Activated CD8-positive, alpha-beta T cell treated with anti-CD3 and anti-CD28 coated beads, Interleukin-2, amount 10 ng/mL, durations not matched to agents 7 days and 5 days (primary cell): ENCODE measurements around the gene CHAF1A. TPM values are rescaled to one million over a fixed set of nuclear protein-coding genes. Genes with fewer than 3 reads are reported as not detected.

Source experiments
- ATAC-seq: fragments of 150-1000 bp; cut with Tn5 transposase; one replicate; pipeline ENCODE4 v1.10.0; 2021; ENCODE audit warnings: moderate library complexity
- CTCF ChIA-PET: fragments of 350-600 bp; sonication (Branson Sonifier 250); formaldehyde crosslinking; loops from one replicate; lab custom pipeline; 2021; ENCODE audit warnings: antibody characterized with exemption; lab: Charles Lee
- POLR2A ChIA-PET: fragments of 350-600 bp; sonication (Branson Sonifier 250); formaldehyde crosslinking; loops from one replicate; lab custom pipeline; 2021; ENCODE audit warnings: antibody characterized with exemption; lab: Charles Lee
- DNase-seq: peaks from one replicate; pipeline ENCODE4 v3.0.0-alpha.2; 2020
- H3K27ac Mint-ChIP-seq: one replicate; pipeline ENCODE4 v1.8.0; 2021; ENCODE audit warnings: mild to moderate bottlenecking, mixed read lengths
- H3K27me3 Mint-ChIP-seq: one replicate; pipeline ENCODE4 v1.8.0; 2021; ENCODE audit warnings: low read depth, mixed read lengths
- H3K36me3 Mint-ChIP-seq: one replicate; pipeline ENCODE4 v1.8.0; 2021; ENCODE audit warnings: low read depth, mixed read lengths
- H3K4me1 Mint-ChIP-seq: one replicate; pipeline ENCODE4 v1.8.0; 2021; ENCODE audit warnings: low read depth, mixed read lengths
- H3K4me3 Mint-ChIP-seq: one replicate; pipeline ENCODE4 v1.8.0; 2021; ENCODE audit warnings: mild to moderate bottlenecking, mixed read lengths
- H3K9me3 Mint-ChIP-seq: one replicate; pipeline ENCODE4 v1.8.0; 2022; ENCODE audit warnings: mixed read lengths; ENCODE audit not compliant: insufficient read depth
- total RNA-seq, 2 experiments: library from RNA; stranded (reverse); gene quantifications; one replicate each; pipeline ENCODE4 v1.2.3, GENCODE V29; 2021

CHAF1A gene
- total RNA-seq, 2 experiments from 2014 or later, result 95.3 to 104 TPM

- POLR2A ChIA-PET, result no interaction called here
- Mint-ChIP-seq H3K4me1 (no peaks in the 10 kb centered on the region), H3K36me3 (peaks cover 37% of the 10 kb centered on the region), H3K27ac (no peak overlapping the region), H3K9me3 (no peaks in the 10 kb centered on the region), H3K4me3 (no peak overlapping the region), H3K27me3 (no peaks in the 10 kb centered on the region)
- CTCF ChIA-PET, result no interaction called here
- no peak for DNase-seq
- no peak for ATAC-seq
These were observed 42.6 kb downstream of the CHAF1A start for GRCh38 chr19:4444765-4445741.

- Mint-ChIP-seq H3K4me1 (no peaks in the 10 kb centered on the region), H3K9me3 (no peaks in the 10 kb centered on the region), H3K27me3 (no peaks in the 10 kb centered on the region), H3K4me3 (no peak overlapping the region), H3K27ac (no peak overlapping the region), H3K36me3 (peaks cover 34% of the 10 kb centered on the region)
- ChIA-PET POLR2A (no interaction called here), CTCF (no interaction called here)
- no peak for ATAC-seq
- DNase-seq, result no peak
These were observed 43.7 kb downstream of the CHAF1A start for GRCh38 chr19:4445963-4446703.

- H3K9me3 Mint-ChIP-seq, result no peaks in the 10 kb centered on the region
- no peak for ATAC-seq
- POLR2A ChIA-PET, result no interaction called here
- H3K4me1 Mint-ChIP-seq, result no peaks in the 10 kb centered on the region
- H3K36me3 Mint-ChIP-seq, result peaks cover 34% of the 10 kb centered on the region
- H3K27ac Mint-ChIP-seq, result no peak overlapping the region
- no peak overlapping the region for H3K4me3 Mint-ChIP-seq
- H3K27me3 Mint-ChIP-seq, result no peaks in the 10 kb centered on the region
- no peak for DNase-seq
- CTCF ChIA-PET, result no interaction called here
These were observed 44.3 kb downstream of the CHAF1A start for GRCh38 chr19:4446704-4447200.

GRCh38 chr19:4447327-4448146 is 45.1 kb downstream of the CHAF1A start:
- no peak overlapping the region for H3K27ac Mint-ChIP-seq

GRCh38 chr19:4448147-4448985 is 45.9 kb downstream of the CHAF1A start:
- POLR2A ChIA-PET, result interaction anchor here (0.6 to 0.8 kb wide), 2 partner anchors 8 to 1238 kb away, joined by 3 to 4 read pairs; no protein-coding TSS in a partner anchor
- H3K36me3 Mint-ChIP-seq, result peaks cover 25% of the 10 kb centered on the region
- H3K4me1 Mint-ChIP-seq, result no peaks in the 10 kb centered on the region
- H3K9me3 Mint-ChIP-seq, result no peaks in the 10 kb centered on the region
- H3K27ac Mint-ChIP-seq, result no peak overlapping the region
- ATAC-seq (no peak), DNase-seq (no peak)
- no peaks in the 10 kb centered on the region for H3K27me3 Mint-ChIP-seq
- CTCF ChIA-PET, result no interaction called here
- no peak overlapping the region for H3K4me3 Mint-ChIP-seq

More at GRCh38 chr19:4447327-4448146, 45.1 kb downstream of the CHAF1A start:
- CTCF ChIA-PET, result no interaction called here
- ATAC-seq (no peak), DNase-seq (no peak)
- Mint-ChIP-seq H3K9me3 (no peaks in the 10 kb centered on the region), H3K4me3 (no peak overlapping the region), H3K4me1 (no peaks in the 10 kb centered on the region), H3K36me3 (peaks cover 29% of the 10 kb centered on the region), H3K27me3 (no peaks in the 10 kb centered on the region)
- POLR2A ChIA-PET, result interaction anchor here (0.8 kb wide), 1 partner anchor 8 kb away, joined by 3 read pairs; no protein-coding TSS in a partner anchor

- DNase-seq, result no peak
- Mint-ChIP-seq H3K27me3 (no peaks in the 10 kb centered on the region), H3K27ac (no peak overlapping the region), H3K4me1 (no peaks in the 10 kb centered on the region), H3K9me3 (no peaks in the 10 kb centered on the region), H3K36me3 (peaks cover 25% of the 10 kb centered on the region), H3K4me3 (no peak overlapping the region)
- ATAC-seq, result no peak
- ChIA-PET POLR2A (interaction anchor here (0.6 kb wide), 1 partner anchor 1237 kb away, joined by 4 read pairs; no protein-coding TSS in a partner anchor), CTCF (no interaction called here)
These were observed 46.7 kb downstream of the CHAF1A start for GRCh38 chr19:4449022-4449638.

- Mint-ChIP-seq H3K36me3 (peaks cover 23% of the 10 kb centered on the region), H3K4me1 (no peaks in the 10 kb centered on the region), H3K9me3 (no peaks in the 10 kb centered on the region), H3K4me3 (no peak overlapping the region), H3K27me3 (no peaks in the 10 kb centered on the region), H3K27ac (no peak overlapping the region)
- no peak for DNase-seq
- POLR2A ChIA-PET, result no interaction called here
- no peak for ATAC-seq
- CTCF ChIA-PET, result no interaction called here
These were observed 47.2 kb downstream of the CHAF1A start for GRCh38 chr19:4449639-4450028.

- Mint-ChIP-seq H3K36me3 (peaks cover 17% of the 10 kb centered on the region), H3K4me1 (peaks cover 13% of the 10 kb centered on the region), H3K9me3 (no peaks in the 10 kb centered on the region), H3K27me3 (no peaks in the 10 kb centered on the region), H3K4me3 (no peak overlapping the region), H3K27ac (no peak overlapping the region)
- ChIA-PET CTCF (interaction anchor here (1.0 kb wide), 1 partner anchor 71 kb away, joined by 3 read pairs; no protein-coding TSS in a partner anchor), POLR2A (no interaction called here)
- ATAC-seq (no peak), DNase-seq (no peak)
These were observed 50.0 kb downstream of the CHAF1A start for GRCh38 chr19:4452230-4452990.

GRCh38 chr19:4453232-4454179 is 51.1 kb downstream of the CHAF1A start:
- ChIA-PET POLR2A (no interaction called here), CTCF (interaction anchor here (1.0 kb wide), 1 partner anchor 70 kb away, joined by 3 read pairs; no protein-coding TSS in a partner anchor)
- Mint-ChIP-seq H3K9me3 (no peaks in the 10 kb centered on the region), H3K27ac (no peak overlapping the region), H3K27me3 (no peaks in the 10 kb centered on the region), H3K4me3 (no peak overlapping the region), H3K4me1 (peaks cover 19% of the 10 kb centered on the region), H3K36me3 (peaks cover 12% of the 10 kb centered on the region)
- DNase-seq (no peak), ATAC-seq (no peak)
